Prostate gland (tissue), 2 donors: ENCODE measurements around the gene SPATS2.

Experiments
- CTCF ChIP-seq, 4 experiments: fragments of 200-600 bp in 2 of 4; fragments of 450-650 bp in 2 of 4; sonication (generic) in 2 of 4; IDR thresholded peaks; 1 replicate in 3 of 4; 2 replicates in 1 of 4; pipeline ENCODE4 v1.5.1; 2016 to 2019; ENCODE audit warnings: antibody characterized with exemption in 4 of 4, mild to moderate bottlenecking in 2 of 4, moderate library complexity in 2 of 4
- POLR2A ChIP-seq: fragments of 450-650 bp; IDR thresholded peaks from one replicate; pipeline ENCODE4 v1.6.1; 2016; ENCODE audit warnings: antibody characterized with exemption, mild to moderate bottlenecking
- POLR2AphosphoS5 ChIP-seq: sonication (generic); formaldehyde crosslinking; IDR thresholded peaks from one replicate; pipeline ENCODE4 v1.6.1; 2017; ENCODE audit warnings: antibody characterized with exemption

GRCh38 chr12:49455501-49455900, 88.2 kb downstream of the SPATS2 start:
- no peak for TF ChIP-seq CTCF (IDR thresholded peaks at IDR 0.05)
- no peak for TF ChIP-seq POLR2A
- no peak for TF ChIP-seq POLR2AphosphoS5
